Measurements from ENCODE around the gene AMD1. TPM values are rescaled to one million over a fixed set of nuclear protein-coding genes. Genes with fewer than 3 reads are reported as not detected.

AMD1 gene
- total and polyA plus RNA-seq, 9 of the 15 experiments (the other 6 are each of a cell fraction or from before 2014, with no cell fraction given), result 60.0 to 151 (median 85.6) TPM

- H3K9ac ChIP-seq (ENCODE audit: insufficient read depth in 1 of 2, low read depth in 2 of 2, low read length in 2 of 2), result peak overlapping the region; percentile 92 to 99
- no peaks in the 10 kb centered on the region for H3K9me1 ChIP-seq (ENCODE audit: control insufficient read depth, insufficient read depth, low read length)
- DNase-seq (ENCODE audit: extremely low read depth in 1 of 4, low spot score in 3 of 4), result no peak
- CTCF ChIA-PET (ENCODE audit: low intra/inter-chr PET ratio), result no interaction called here
- no peak for FAIRE-seq
- H4K20me1 ChIP-seq (replicated peaks; ENCODE audit: control insufficient read depth, insufficient read depth, low read length), result peaks cover 59% of the 10 kb centered on the region
- 1% methylated on average over 10 of the region's 10 CpGs for WGBS (ENCODE audit: insufficient coverage, low coverage, missing lambda C conversion rate)
- BruUV-seq (replicated peaks), result no TSS peak
- POLR2A ChIA-PET, result interaction anchor here (0.5 to 7.2 kb wide), 46 partner anchors 9 to 624 kb away, joined by 3 to 125 read pairs (median 4); partner anchors contain the start of genes CDK19, GTF3C6 and RPF2
- no peak for ATAC-seq
- peaks cover 88% of the 10 kb centered on the region for H3K79me2 ChIP-seq (ENCODE audit: control insufficient read depth, insufficient read depth, low read length)
- intact Hi-C loops (cut with micrococcal nuclease), result loop anchor here (5.0 kb wide), 3 partner anchors 80 to 125 kb away; partner anchors contain the start of gene GTF3C6
- no peak overlapping the region for H2AFZ ChIP-seq (ENCODE audit: low read depth, low read length)
- H3K27me3 ChIP-seq (ENCODE audit: control insufficient read depth in 2 of 2, insufficient read depth in 2 of 2, low read length in 2 of 2), result no peaks in the 10 kb centered on the region
- H3K4me2 ChIP-seq (ENCODE audit: insufficient read depth, low read length), result peak overlapping the region; percentile 90
- H3K9me3 ChIP-seq (replicated peaks; ENCODE audit: control insufficient read depth, insufficient read depth, low read depth, low read length), result no peaks in the 10 kb centered on the region
- H3K4me1 ChIP-seq (replicated peaks in 1 of 2; ENCODE audit: control insufficient read depth in 2 of 2, insufficient read depth in 2 of 2, low read length in 2 of 2), result peaks cover 32 to 37% of the 10 kb centered on the region in 2 experiments; a peak in 4 of 5 replicates
- peak overlapping the region; percentile 84 for H3K4me3 ChIP-seq
- in situ Hi-C loops (cut with MboI), result no loop called here
- peak overlapping the region; percentile 90 for H3K27ac ChIP-seq (ENCODE audit: extremely low read depth, low read depth, low read length)
- peaks cover 34% of the 10 kb centered on the region; the same call in 2 of the 3 replicates for H3K36me3 ChIP-seq (ENCODE audit: control insufficient read depth, insufficient read depth, low read length)
- TF ChIP-seq ZNF518B (CRISPR knock-in tag; IDR thresholded peaks at IDR 0.05) (no peak), SNIP1 (IDR thresholded peaks at IDR 0.05; ENCODE audit: low read depth) (no peak), ZNF740 (CRISPR knock-in tag; IDR thresholded peaks at IDR 0.05) (no peak), ZNF740 (tag; IDR thresholded peaks at IDR 0.05) (no peak), ZBTB7A (IDR thresholded peaks at IDR 0.05; ENCODE audit: borderline replicate concordance, control insufficient read depth, low read depth, low read length) (no peak), TARDBP (IDR thresholded peaks at IDR 0.05) (no peak), FOXO4 (CRISPR knock-in tag; IDR thresholded peaks at IDR 0.05) (no peak), TEAD2 (tag; IDR thresholded peaks at IDR 0.05) (no peak), FIP1L1 (IDR thresholded peaks at IDR 0.05; ENCODE audit: low read depth, low read length, poor library complexity, severe bottlenecking) (no peak), IRF9 (tag; IDR thresholded peaks at IDR 0.05) (no peak), ZBTB43 (CRISPR knock-in tag; IDR thresholded peaks at IDR 0.05) (no peak), TGIF2 (CRISPR knock-in tag; IDR thresholded peaks at IDR 0.05) (no peak; the same call in 1 of the 2 replicates), ZNF507 (tag; conservative IDR thresholded peaks at IDR 0.05) (no peak)
These were observed 2.4 kb downstream of the AMD1 start for GRCh38 chr6:110876806-110877564.
